ENCODE data around the gene IGFBP5.

The IGFBP5 gene

GRCh38 chr2:216636551-216637450, 58.5 kb downstream of the IGFBP5 start:
- no peak for DNase-seq

- no peak for DNase-seq
Measured at GRCh38 chr2:216635701-216636550, 59.4 kb downstream of the IGFBP5 start.

DNA sequence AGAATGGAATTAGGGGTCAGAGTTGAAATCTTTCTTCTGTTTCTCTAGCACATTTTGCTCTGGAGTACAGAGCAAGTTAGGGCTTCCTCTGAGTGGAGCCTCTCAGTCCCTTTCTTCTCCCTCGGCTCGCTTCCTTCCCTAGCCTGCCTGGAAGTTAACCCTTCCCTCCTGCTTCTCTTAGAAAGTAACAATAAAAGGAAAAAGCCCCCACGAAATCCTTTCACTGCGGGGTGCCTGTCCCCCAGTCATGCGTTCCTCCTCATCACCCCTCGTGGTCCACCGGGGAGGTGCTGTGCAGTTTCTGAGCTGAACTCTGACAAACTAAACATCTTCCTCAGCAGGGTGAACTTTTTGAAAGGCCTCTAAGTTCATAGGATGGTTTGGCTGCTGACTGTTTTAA, 60.2 kb downstream of the IGFBP5 start:
- DNase-seq: no peak

- no peak for DNase-seq
Measured at GRCh38 chr2:216634370-216635148, 60.8 kb downstream of the IGFBP5 start.

GRCh38 chr2:216633616-216634369, 61.6 kb downstream of the IGFBP5 start:
- no peak for DNase-seq

DNA sequence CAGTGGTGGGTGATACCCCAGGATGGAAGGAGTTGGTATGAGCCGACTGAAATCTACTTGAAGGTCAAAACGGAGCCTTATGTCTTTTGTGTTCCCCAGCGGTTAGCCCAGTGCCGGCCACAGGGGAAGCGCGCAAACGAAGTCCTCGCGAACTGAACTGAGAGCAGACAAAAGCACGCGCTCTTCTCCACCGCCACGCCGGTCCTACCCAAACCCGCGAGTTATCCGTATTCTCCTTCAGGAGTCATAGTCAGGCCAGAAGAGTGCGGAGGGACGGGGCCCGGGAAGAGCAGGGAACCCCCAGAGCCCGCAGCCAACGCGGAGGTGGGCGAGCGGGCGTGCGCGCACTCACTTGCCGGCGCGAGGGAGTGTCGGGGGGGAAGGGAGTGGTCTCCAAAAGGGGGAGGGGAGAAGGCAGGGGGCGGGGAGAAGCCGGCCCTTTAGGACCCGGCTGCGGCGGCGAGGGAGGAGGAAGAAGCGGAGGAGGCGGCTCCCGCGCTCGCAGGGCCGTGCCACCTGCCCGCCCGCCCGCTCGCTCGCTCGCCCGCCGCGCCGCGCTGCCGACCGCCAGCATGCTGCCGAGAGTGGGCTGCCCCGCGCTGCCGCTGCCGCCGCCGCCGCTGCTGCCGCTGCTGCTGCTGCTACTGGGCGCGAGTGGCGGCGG, 62.3 kb downstream of the IGFBP5 start, which contains the start of gene IGFBP2:
TSS of gene IGFBP2 (plus strand) at position 469 of the 664 bp plus-strand sequence. CDS start at position 573, 104 bp downstream.
- DNase-seq: no peak

- DNase-seq: no peak
Measured at GRCh38 chr2:216632346-216632951, 62.9 kb downstream of the IGFBP5 start.

- no peak for DNase-seq
Measured at GRCh38 chr2:216629784-216630183, 65.6 kb downstream of the IGFBP5 start.

- no peak for DNase-seq
Measured at GRCh38 chr2:216626875-216627245, 68.5 kb downstream of the IGFBP5 start.

- DNase-seq: no peak
Measured at GRCh38 chr2:216626168-216626874, 69.0 kb downstream of the IGFBP5 start.

DNA sequence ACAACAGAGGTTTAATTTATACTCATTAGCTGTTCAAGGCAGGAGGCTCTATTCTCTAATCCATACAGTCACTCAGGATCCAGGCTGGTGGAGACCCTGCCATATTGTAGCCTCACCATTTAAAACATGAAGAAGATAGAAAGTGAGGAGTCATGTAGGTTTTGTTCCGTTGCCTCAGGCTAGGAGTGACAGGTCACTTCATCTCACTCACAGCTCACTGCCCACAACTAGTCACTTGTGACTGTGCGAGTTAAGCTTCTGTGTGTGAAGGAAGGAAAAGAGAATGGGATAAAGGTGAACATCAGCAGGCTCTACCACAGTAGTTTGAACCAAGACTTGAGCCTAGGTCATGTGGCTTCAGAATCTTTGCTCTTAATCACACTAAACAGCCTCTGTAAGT, 71.1 kb downstream of the IGFBP5 start:
- no peak for DNase-seq

GRCh38 chr2:216622526-216622925, 72.8 kb downstream of the IGFBP5 start:
- DNase-seq: no peak

Measured in NCI-H2081 treated with DMSO at 0.1 percent for 48 hours (cell line).